ENCODE results near the gene IPO7.
"Not testable (repeated sequence)": the region's sequence is repeated elsewhere in the genome, so short reads cannot be mapped to it uniquely, and the experiment has no call there.

IPO7 gene

GRCh38 chr11:9384535-9385326 is at the start of gene IPO7:
IPO7 (plus strand) TSS chr11:9384652; CDS start chr11:9384764, 112 bp downstream.
- DNase-seq (ENCODE audit: low spot score): peak; percentile 92

GRCh38 chr11:9341638-9342178 is 42.7 kb upstream of the IPO7 start:
- no peak for DNase-seq (ENCODE audit: low spot score)

GRCh38 chr11:9344061-9344680 is 40.3 kb upstream of the IPO7 start:
- no peak for DNase-seq (ENCODE audit: low spot score)

GRCh38 chr11:9347100-9347499 is 37.4 kb upstream of the IPO7 start:
- no peak for DNase-seq (ENCODE audit: low spot score)

GRCh38 chr11:9347779-9348178 is 36.7 kb upstream of the IPO7 start:
- not testable (repeated sequence) for DNase-seq (ENCODE audit: low spot score)

GRCh38 chr11:9351321-9351881 is 33.1 kb upstream of the IPO7 start:
- no peak for DNase-seq (ENCODE audit: low spot score)

- DNase-seq (ENCODE audit: low spot score): peak; percentile 51
Observed at GRCh38 chr11:9357041-9357440, 27.4 kb upstream of the IPO7 start.

- DNase-seq (ENCODE audit: low spot score): not testable (repeated sequence)
Observed at GRCh38 chr11:9360862-9361622, 23.4 kb upstream of the IPO7 start.

- no peak for DNase-seq (ENCODE audit: low spot score)
Observed at GRCh38 chr11:9362393-9362863, 22.0 kb upstream of the IPO7 start.

- peak; percentile 99 for DNase-seq (ENCODE audit: low spot score)
Observed at GRCh38 chr11:9363954-9364912, 20.2 kb upstream of the IPO7 start.

- no peak for DNase-seq (ENCODE audit: low spot score)
Observed at GRCh38 chr11:9367551-9367950, 16.9 kb upstream of the IPO7 start.

GRCh38 chr11:9377036-9377435 is 7.4 kb upstream of the IPO7 start:
- no peak for DNase-seq (ENCODE audit: low spot score)

- DNase-seq (ENCODE audit: low spot score): no peak
Observed at GRCh38 chr11:9379041-9379440, 5.4 kb upstream of the IPO7 start.

GRCh38 chr11:9380773-9381172 is 3.7 kb upstream of the IPO7 start:
- no peak for DNase-seq (ENCODE audit: low spot score)

GRCh38 chr11:9385327-9385899 is 961 bp downstream of the IPO7 start:
- no peak for DNase-seq (ENCODE audit: low spot score)

GRCh38 chr11:9386086-9386485 is 1.6 kb downstream of the IPO7 start:
- DNase-seq (ENCODE audit: low spot score): no peak

GRCh38 chr11:9386901-9387300 is 2.4 kb downstream of the IPO7 start:
- DNase-seq (ENCODE audit: low spot score): no peak

GRCh38 chr11:9396310-9396709 is 11.9 kb downstream of the IPO7 start:
- no peak for DNase-seq (ENCODE audit: low spot score)

- no peak for DNase-seq (ENCODE audit: low spot score)
Observed at GRCh38 chr11:9396752-9397151, 12.3 kb downstream of the IPO7 start.
